GM15510 (cell line): Measurements from ENCODE around the gene SSBP3.

Experiments used
- POLR2A ChIP-seq: IDR thresholded peaks from 3 replicates; pipeline ENCODE4 v1.6.1; 2011; ENCODE audit warnings: borderline replicate concordance; ENCODE audit not compliant: insufficient read length; ENCODE audit errors: extremely low read depth

SSBP3 gene

GRCh38 chr1:54335755-54336108 is 70.5 kb downstream of the SSBP3 start:
- no peak for TF ChIP-seq POLR2A

DNA sequence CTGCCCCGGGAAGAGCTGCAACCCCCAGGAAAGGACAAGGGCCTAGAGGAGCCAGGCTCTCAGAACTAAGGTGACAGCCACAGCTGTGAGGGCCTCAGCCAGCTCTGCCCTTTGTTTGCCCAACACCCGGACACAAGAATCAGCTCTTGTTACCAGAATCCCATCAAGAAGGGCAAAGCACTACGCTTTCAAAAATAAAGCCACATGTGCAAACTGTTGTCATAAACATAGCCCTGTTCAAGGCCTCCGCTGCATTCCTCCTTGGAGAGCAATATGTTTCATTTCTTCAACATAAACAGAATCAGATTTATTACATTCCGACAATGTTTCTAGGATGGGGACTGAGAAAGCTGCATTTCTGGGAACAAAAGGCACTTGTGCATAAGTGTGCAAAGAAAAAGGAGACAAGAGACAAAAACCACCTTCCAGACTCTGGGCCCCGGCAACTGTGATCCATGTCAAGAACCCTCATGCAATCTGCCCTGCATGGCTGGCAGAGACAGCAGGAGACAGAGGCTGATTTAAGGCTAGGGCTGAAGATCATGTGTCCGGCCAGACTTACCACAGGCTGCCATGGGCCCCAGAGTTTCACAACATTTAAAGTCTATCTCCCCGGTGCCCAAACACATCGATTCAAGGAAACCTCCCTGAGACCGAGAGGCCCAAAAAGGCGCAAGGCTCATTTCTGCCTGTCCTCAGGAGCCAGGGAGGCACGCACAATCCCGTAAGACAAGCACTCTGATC is 71.0 kb downstream of the SSBP3 start:
- TF ChIP-seq POLR2A: no peak

DNA sequence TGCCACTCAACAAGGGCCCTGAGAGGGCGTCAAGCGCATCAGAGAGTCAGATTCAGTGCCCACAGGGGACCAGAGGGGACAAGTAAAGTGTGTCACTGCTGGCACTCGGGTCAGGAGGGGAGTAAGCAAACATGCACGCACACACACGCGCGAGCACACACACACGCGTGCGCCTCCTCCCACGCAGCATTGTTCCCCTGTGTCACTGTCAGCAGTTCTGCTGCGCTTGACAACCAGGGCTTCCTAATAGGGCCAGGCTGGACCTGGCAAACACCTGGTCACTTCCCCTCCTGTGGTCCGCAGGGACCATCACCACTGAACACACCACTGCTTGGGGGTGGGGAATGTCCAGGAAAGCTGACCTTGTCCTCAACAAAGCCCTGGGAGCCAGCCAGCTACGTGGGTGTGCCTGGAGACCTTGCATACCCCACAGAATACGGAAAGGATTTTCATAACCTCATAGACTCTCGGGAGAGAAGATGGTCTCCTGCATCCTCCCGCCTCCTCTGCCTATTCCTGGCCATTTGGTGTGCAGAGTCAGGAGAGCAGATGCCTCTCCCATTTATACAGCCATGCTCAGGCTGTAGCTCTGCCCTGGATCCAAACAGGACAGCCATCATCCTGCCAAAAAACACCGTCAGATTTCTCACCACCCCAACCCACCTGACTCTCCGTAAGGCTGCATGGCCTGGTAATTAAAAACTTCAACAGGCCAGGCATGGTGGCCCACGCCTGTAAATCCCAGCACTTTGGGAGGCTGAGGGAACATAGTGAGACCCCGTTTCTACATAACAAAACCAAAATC is 73.2 kb downstream of the SSBP3 start:
- TF ChIP-seq POLR2A: no peak

GRCh38 chr1:54331843-54332463 is 74.2 kb downstream of the SSBP3 start:
- no peak for TF ChIP-seq POLR2A

- TF ChIP-seq POLR2A: no peak
Observed at GRCh38 chr1:54331091-54331772, 75.0 kb downstream of the SSBP3 start.

- TF ChIP-seq POLR2A: no peak
Observed at GRCh38 chr1:54329312-54330003, 76.7 kb downstream of the SSBP3 start.

DNA sequence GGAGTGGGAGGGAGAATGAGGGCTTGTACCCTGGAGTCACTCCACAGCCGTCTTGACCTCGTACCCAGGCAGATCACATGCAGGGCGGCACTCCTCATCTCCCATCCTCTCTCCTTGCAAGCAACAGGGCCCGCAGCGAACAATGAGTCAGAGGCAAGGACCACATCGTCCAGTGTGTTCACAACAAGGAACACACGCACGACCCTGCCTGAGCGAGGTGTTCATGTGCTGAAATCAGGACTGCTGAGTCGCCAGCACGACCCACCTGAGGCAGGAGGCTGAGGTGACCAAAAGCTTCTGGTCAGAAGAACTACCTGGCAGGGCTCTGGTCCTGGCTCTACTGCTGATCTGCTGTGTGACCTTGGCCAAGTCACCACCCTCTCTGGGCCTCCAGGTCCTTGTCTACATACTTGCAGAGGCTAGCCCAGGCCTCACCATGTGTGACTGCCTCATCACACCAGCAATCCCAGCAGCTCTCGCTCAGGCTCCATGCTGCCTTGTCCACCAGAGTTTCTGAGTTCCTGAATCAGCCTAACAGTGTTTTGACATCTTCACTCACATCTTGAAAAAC is 78.0 kb downstream of the SSBP3 start:
- no peak for TF ChIP-seq POLR2A

GRCh38 chr1:54327386-54328065 is 78.7 kb downstream of the SSBP3 start:
- TF ChIP-seq POLR2A: no peak

DNA sequence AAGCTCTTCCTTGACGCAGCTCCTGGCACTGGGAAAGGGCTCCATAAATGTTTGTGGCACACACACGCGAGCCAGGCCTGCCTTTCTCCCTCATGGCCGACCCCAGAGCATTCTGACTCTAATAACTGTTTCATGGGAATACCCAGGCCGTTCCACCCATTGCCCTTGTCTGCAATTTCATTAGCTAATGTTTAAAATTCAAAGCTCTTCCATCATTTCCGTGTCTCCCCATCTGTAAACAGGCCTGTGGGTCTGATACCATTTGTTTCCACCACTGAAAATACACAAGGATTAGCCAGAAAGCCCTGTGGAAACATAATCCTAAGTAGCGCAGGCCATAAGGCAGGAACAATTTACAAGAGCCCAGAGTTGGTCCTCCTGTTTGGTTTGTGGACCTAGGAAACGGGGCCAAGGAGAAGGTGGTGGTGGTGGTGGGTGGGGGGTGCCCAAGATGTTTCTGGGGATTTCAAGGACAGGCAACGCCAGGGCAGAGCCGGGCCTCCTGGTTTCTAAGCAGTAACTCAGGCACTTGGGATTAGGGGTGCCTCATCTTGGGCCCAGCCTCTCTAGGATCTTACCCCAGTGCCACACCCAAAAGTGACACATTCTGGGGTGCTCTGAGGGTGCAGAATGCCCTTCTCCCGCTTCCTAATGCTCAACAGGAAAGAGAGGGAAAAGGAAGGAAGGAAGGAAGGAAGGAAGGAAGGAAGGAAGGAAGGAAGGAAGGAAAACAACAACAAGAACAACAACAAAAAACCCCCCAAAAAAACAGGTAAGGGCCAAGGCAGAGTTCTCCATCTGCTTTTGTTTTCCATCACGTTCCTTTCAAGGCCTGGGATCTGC is 79.4 kb downstream of the SSBP3 start:
- no peak for TF ChIP-seq POLR2A

DNA sequence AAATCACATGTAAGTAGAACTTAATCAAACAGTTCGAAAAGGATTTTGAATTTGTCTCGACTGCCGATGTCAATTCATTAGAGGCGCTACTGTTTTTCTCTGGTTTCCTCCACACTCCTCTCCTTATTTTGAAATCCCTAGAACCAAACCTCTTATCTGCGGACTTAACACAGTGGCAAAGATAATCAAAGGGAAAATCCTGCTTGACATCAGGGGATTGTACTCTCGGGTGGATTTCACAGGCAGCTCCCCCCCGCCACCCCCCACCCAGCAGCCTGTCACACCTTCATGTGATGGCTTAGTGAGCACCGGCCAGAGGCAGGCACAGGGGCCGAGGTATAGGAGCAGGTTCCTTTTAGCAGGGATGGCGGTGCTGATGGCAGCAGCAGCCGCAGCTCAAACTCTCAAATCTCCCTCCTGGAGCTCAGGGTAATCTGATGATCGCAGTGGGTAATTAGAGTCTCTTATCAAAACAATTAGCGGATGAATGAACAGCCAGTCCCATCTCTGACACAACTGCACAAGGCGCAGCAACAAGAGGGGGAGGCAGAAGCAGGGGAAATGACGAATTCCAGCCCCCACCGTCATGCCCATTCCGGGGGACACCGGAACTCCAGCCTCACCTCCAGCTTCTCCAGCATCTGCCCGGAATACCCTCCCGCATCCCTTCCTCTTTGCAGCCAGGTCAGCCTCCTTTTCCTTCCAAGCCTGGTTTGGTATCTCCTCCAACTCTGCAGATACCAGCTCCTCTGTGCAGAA is 80.3 kb downstream of the SSBP3 start:
- no peak for TF ChIP-seq POLR2A

DNA sequence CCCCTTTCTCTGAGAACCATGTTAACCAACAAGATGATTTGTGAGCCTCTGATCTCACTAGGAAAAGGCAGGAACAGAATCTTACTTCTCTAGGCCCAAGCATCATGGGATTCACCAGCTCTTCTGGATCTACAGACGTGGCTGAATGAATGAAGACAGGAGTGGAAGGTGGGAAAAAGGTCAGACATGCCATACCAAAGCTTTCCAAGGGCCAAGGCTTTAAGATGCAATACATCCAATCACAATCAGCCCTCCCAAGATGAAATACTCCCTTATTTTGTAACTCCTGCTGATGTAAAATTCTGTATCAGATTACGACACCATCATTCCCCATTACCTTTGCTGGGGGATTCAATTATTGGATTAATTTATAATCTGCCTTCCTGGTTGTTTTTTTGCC is 80.9 kb downstream of the SSBP3 start:
- TF ChIP-seq POLR2A: no peak
